Suprapubic skin (tissue), 4 donors: ENCODE data around the gene NKAIN2. TPM values are rescaled to one million over a fixed set of nuclear protein-coding genes. Genes with fewer than 3 reads are reported as not detected.

Source experiments
- DNase-seq, 2 donors: peaks; one replicate each; pipeline ENCODE4 v3.0.0-alpha.2; 2019; ENCODE audit warnings: low spot score in 2 of 2
- H3K27ac ChIP-seq: fragments of 200-600 bp; sonication (generic); one replicate; pipeline ENCODE4 v1.5.1; 2019
- H3K27me3 ChIP-seq: fragments of 200-600 bp; sonication (generic); one replicate; pipeline ENCODE4 v1.5.1; 2019
- H3K36me3 ChIP-seq: fragments of 200-600 bp; sonication (generic); one replicate; pipeline ENCODE4 v1.5.1; 2019
- H3K4me1 ChIP-seq: fragments of 200-600 bp; sonication (generic); one replicate; pipeline ENCODE4 v1.5.1; 2019
- H3K4me3 ChIP-seq: fragments of 200-600 bp; sonication (generic); one replicate; pipeline ENCODE4 v1.5.1; 2019; ENCODE audit warnings: mild to moderate bottlenecking
- H3K9me3 ChIP-seq: fragments of 200-600 bp; sonication (generic); one replicate; pipeline ENCODE4 v1.5.1; 2019
- EP300 ChIP-seq: sonication (generic); formaldehyde crosslinking; IDR thresholded peaks from one replicate; pipeline ENCODE4 v1.6.1; 2017; ENCODE audit warnings: antibody characterized with exemption
- POLR2A ChIP-seq, 2 donors: fragments of 450-650 bp; IDR thresholded peaks; one replicate each; pipeline ENCODE4 v1.6.1; 2017; ENCODE audit warnings: antibody characterized with exemption in 2 of 2, mild to moderate bottlenecking in 2 of 2, moderate library complexity in 2 of 2
- POLR2AphosphoS5 ChIP-seq, 3 donors: sonication (generic); formaldehyde crosslinking; IDR thresholded peaks; one replicate each; pipeline ENCODE4 v1.6.1; 2017; ENCODE audit warnings: antibody characterized with exemption in 3 of 3
- WGBS: methylation state at CpG from one replicate; pipeline ENCODE4 v1.1.5; 2018; 5-methylcytosine and 5-hydroxymethylcytosine counted together
- total RNA-seq, 4 donors: library from RNA; depleted of rRNA; stranded (reverse); fragments of >200 nt; gene quantifications; one replicate each; pipeline ENCODE4 v1.1.0, GENCODE V29; 2016
- TF ChIP-seq, protein P1 (sequence below), 2 donors: fragments of 200-600 bp in 1 of 2; fragments of 450-650 bp in 1 of 2; sonication (generic) in 1 of 2; IDR thresholded peaks; one replicate each; pipeline ENCODE4 v1.5.1; 2016 to 2019; ENCODE audit warnings: antibody characterized with exemption in 2 of 2, mild to moderate bottlenecking in 1 of 2, moderate library complexity in 1 of 2

Gene NKAIN2
- total RNA-seq, 4 donors from 2014 or later: 0.40 TPM; not detected in 3

DNA sequence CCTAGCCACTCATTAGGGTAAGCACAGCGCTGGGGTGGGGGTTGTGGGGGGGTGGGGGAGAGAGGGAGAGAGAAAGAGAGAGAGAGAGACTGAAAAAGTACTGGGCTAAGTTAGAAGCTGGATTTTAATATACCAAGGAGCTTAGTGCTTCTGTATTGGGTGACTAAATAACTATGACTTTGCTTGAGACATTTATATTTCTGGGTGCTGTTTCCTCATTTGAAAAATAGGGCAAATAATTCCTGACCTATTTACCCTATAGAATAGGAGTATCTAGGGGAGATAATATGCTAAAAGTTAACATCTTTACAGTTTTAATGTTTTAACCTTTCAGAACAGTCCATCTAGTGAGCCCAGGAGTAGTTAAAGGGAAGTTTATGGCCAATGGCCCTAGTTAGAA is 7.7 kb downstream of the NKAIN2 start:
- 31% methylated on average over 1 of the region's 1 CpG for WGBS
- H3K36me3 ChIP-seq: no peaks in the 10 kb centered on the region

DNA sequence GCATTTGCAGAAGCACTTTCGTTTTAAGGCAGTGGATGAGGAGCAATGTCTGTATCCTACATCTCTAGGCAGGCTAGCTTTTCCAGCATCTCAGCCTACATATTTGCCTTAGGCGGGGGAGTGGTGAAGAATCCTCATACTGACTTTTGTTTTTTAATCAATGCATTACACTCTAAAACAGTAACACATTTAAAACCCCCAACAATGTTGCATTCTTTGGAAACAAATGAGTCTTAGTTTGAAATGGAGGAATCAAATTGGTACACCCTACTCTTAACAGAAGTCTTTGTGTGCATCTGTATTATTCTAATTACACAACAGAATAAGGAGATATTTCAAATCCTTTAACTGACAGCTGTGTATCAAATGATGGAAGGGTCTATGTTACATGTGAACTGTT is 9.0 kb downstream of the NKAIN2 start:
- Histone ChIP-seq H3K27me3 (peaks cover 13% of the 10 kb centered on the region), H3K27ac (no peak overlapping the region), H3K4me1 (no peaks in the 10 kb centered on the region), H3K4me3 (no peak overlapping the region), H3K9me3 (no peaks in the 10 kb centered on the region), H3K36me3 (no peaks in the 10 kb centered on the region)
- 50% methylated on average over 2 of the region's 2 CpGs for WGBS
- TF ChIP-seq POLR2A (IDR thresholded peaks at IDR 0.05) (no peak), EP300 (no peak), POLR2AphosphoS5 (IDR thresholded peaks at IDR 0.05) (no peak)
- TF ChIP-seq, protein P1, sequence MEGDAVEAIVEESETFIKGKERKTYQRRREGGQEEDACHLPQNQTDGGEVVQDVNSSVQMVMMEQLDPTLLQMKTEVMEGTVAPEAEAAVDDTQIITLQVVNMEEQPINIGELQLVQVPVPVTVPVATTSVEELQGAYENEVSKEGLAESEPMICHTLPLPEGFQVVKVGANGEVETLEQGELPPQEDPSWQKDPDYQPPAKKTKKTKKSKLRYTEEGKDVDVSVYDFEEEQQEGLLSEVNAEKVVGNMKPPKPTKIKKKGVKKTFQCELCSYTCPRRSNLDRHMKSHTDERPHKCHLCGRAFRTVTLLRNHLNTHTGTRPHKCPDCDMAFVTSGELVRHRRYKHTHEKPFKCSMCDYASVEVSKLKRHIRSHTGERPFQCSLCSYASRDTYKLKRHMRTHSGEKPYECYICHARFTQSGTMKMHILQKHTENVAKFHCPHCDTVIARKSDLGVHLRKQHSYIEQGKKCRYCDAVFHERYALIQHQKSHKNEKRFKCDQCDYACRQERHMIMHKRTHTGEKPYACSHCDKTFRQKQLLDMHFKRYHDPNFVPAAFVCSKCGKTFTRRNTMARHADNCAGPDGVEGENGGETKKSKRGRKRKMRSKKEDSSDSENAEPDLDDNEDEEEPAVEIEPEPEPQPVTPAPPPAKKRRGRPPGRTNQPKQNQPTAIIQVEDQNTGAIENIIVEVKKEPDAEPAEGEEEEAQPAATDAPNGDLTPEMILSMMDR (IDR thresholded peaks at IDR 0.05): no peak
- no peak for DNase-seq

More for the DNA sequence above, 7.7 kb downstream of the NKAIN2 start:
- H3K4me3 ChIP-seq: no peak overlapping the region
- no peaks in the 10 kb centered on the region for H3K9me3 ChIP-seq
- H3K4me1 ChIP-seq: no peaks in the 10 kb centered on the region
- H3K27ac ChIP-seq: no peak overlapping the region
- H3K27me3 ChIP-seq: peaks cover 19% of the 10 kb centered on the region
- no peak for DNase-seq
- TF ChIP-seq POLR2A (IDR thresholded peaks at IDR 0.05) (no peak), EP300 (no peak), POLR2AphosphoS5 (IDR thresholded peaks at IDR 0.05) (no peak)
- TF ChIP-seq, protein P1 (IDR thresholded peaks at IDR 0.05): no peak

DNA sequence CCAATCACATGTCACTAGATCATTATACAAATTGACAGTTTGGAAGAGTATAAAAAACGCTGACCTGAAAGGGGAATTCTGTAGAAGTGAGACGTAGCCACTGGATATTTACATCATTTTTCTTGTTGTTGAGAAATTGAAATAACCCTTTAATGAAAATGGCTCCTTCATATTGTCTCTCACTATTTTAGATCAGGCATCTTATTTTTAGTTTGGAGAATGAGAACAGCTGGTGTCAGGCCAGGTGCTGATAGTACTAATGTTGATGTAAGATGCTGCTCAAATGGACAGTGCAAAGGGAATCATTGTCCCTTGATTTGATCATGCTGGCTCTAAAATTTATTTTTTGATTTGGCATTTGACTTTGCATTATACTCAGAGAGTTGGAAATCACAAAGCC is 17.4 kb downstream of the NKAIN2 start:
- Histone ChIP-seq H3K27me3 (no peaks in the 10 kb centered on the region), H3K27ac (no peak overlapping the region), H3K4me3 (no peak overlapping the region), H3K9me3 (no peaks in the 10 kb centered on the region), H3K36me3 (no peaks in the 10 kb centered on the region), H3K4me1 (no peaks in the 10 kb centered on the region)
- 77% methylated on average over 2 of the region's 2 CpGs for WGBS
- no peak for DNase-seq
- TF ChIP-seq EP300 (no peak), POLR2AphosphoS5 (IDR thresholded peaks at IDR 0.05) (no peak), POLR2A (IDR thresholded peaks at IDR 0.05) (no peak)
- TF ChIP-seq, protein P1 (IDR thresholded peaks at IDR 0.05): no peak

DNA sequence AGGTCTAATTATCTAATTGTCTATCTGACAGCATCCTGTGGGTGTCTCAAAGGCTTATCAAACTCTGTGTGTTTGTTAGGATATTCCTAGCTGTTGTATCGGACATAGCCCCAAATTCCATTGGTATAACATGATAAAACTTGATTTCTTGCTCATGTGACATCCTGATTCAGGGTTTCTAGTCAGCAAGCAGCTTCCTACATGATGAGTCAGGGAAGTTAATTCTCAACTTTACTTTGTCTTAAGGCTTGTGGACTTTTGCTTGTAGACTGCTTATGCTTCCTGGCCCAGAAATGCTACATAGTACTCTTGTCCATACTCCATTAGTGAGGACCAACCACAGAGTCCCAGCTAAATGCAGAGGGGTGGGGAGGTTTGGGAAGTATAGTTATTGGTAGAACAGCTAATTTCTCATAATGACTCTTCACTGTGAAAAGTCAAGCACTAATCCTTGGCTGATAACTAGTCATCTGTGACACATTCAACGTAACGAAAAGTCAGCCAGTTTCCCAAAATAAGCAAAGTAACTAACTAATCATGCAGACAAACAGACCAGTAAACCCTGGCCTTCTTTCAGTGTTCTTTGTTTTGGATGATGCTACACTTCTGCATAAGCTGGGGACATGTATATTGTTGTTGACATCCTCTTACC is 25.8 kb downstream of the NKAIN2 start:
- Histone ChIP-seq H3K36me3 (no peaks in the 10 kb centered on the region), H3K9me3 (no peaks in the 10 kb centered on the region), H3K27me3 (no peaks in the 10 kb centered on the region), H3K27ac (no peak overlapping the region), H3K4me1 (no peaks in the 10 kb centered on the region), H3K4me3 (no peak overlapping the region)
- WGBS: 48% methylated on average over 3 of the region's 3 CpGs
- no peak for DNase-seq
- TF ChIP-seq POLR2AphosphoS5 (IDR thresholded peaks at IDR 0.05) (no peak), POLR2A (IDR thresholded peaks at IDR 0.05) (no peak), EP300 (no peak)
- TF ChIP-seq, protein P1 (IDR thresholded peaks at IDR 0.05): no peak

DNA sequence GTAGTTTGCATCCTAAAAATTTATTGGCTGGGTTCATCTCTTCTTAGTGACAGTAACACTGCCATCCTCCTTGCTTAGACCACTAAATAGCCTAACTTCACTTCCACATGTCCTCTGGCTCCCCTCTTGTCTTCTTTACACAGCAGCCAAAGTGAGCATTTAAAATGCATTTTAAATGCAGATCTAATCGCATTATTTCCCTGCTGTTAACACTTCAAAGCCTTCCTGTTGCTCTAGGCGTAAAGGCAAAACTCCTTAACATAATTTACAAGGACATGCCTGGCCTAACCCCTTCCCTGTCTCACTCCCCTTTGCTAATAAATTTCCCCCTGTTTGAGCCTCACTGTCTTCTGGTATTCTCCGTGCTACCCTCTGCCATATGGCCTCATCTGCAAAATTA is 26.5 kb downstream of the NKAIN2 start:
- Histone ChIP-seq H3K4me1 (no peaks in the 10 kb centered on the region), H3K4me3 (no peak overlapping the region), H3K27me3 (no peaks in the 10 kb centered on the region), H3K36me3 (no peaks in the 10 kb centered on the region), H3K9me3 (no peaks in the 10 kb centered on the region), H3K27ac (no peak overlapping the region)
- no peak for DNase-seq
- 13% methylated on average over 3 of the region's 3 CpGs for WGBS
- TF ChIP-seq POLR2A (IDR thresholded peaks at IDR 0.05): no peak
